HCT116 (cell line): ENCODE data around the gene CCL27. TPM values are rescaled to one million over a fixed set of nuclear protein-coding genes. Genes with fewer than 3 reads are reported as not detected.

Source experiments
- ATAC-seq: fragments of 200-7000 bp; cut with Tn5 transposase; 2 replicates; pipeline ENCODE4 v1.9.1; 2020; ENCODE audit warnings: mild to moderate bottlenecking, moderate library complexity
- BruUV-seq: library from RNA; stranded (reverse); fragments of 400-500 nt; replicated peaks from 2 replicates; lab custom pipeline; 2021; lab: Mats Ljungman, UMichigan
- CTCF ChIA-PET: fragments of 300-600 bp; sonication (Branson Sonifier 250); formaldehyde crosslinking; loops from one replicate; lab custom pipeline; 2021; ENCODE audit warnings: antibody characterized with exemption; lab: Charles Lee
- POLR2A ChIA-PET: fragments of 300-600, 350-600 bp; sonication (Branson Sonifier 250); formaldehyde crosslinking; loops from one replicate; lab custom pipeline; 2021; ENCODE audit warnings: antibody characterized with exemption; lab: Charles Lee
- RAD21 ChIA-PET, 2 experiments: fragments of 300-600 bp; sonication (Branson Sonifier 250); formaldehyde crosslinking; loops; one replicate each; lab custom pipeline; 2023; ENCODE audit warnings: low total read pairs in 2 of 2; ENCODE audit not compliant: uncharacterized antibody in 2 of 2, unreplicated experiment in 2 of 2, low non-redundant PET in 1 of 2; lab: Charles Lee
- DNase-seq: peaks from one replicate; pipeline ENCODE4 v3.0.0-alpha.2; 2010; ENCODE audit warnings: low read depth, low spot score
- H2AFZ ChIP-seq: fragments of 200-600 bp; shearing (Covaris generic), sonication (generic); 2 replicates; pipeline ENCODE4 v1.6.1; 2017; ENCODE audit warnings: low read depth, mixed run types, mixed read lengths, antibody characterized with exemption, low read length; ENCODE audit not compliant: poor library complexity, severe bottlenecking
- H3K27ac ChIP-seq: 2 replicates; pipeline ENCODE4 v1.5.1; 2012; ENCODE audit warnings: low read depth, low read length
- H3K27me3 ChIP-seq: fragments of 200-600 bp; sonication (generic); 2 replicates; pipeline ENCODE4 v1.6.1; 2016; ENCODE audit warnings: mixed run types, low read length, mixed read lengths; ENCODE audit not compliant: insufficient read depth
- H3K36me3 ChIP-seq, 2 experiments: fragments of 200-500 bp in 1 of 2; fragments of 200-600 bp in 1 of 2; sonication (Bioruptor generic) in 1 of 2; sonication (generic) in 1 of 2; 2 replicates each; pipeline versions ENCODE4 v1.5.1 to v1.6.1; 2014 to 2016; ENCODE audit warnings: low read length in 2 of 2, inconsistent platforms in 1 of 2, mixed read lengths in 1 of 2, mixed run types in 1 of 2; ENCODE audit not compliant: insufficient read depth in 2 of 2, control insufficient read depth in 1 of 2
- H3K4me1 ChIP-seq, 2 experiments: fragments of 200-600 bp in 1 of 2; sonication (generic) in 1 of 2; 2 replicates each; pipeline versions ENCODE4 v1.5.1 to v1.6.1; 2012 to 2017; ENCODE audit warnings: low read length in 2 of 2, inconsistent platforms in 1 of 2, mild to moderate bottlenecking in 1 of 2, mixed read lengths in 1 of 2, mixed run types in 1 of 2, moderate library complexity in 1 of 2; ENCODE audit not compliant: insufficient read depth in 2 of 2, control insufficient read depth in 1 of 2
- H3K4me2 ChIP-seq: fragments of 200-600 bp; sonication (generic); 2 replicates; pipeline ENCODE4 v1.6.1; 2017; ENCODE audit warnings: mixed run types, low read length, mixed read lengths
- H3K4me3 ChIP-seq, 2 experiments: fragments of 200-600 bp in 1 of 2; sonication (generic) in 1 of 2; replicated peaks in 1 of 2; 2 replicates each; pipeline ENCODE4 v1.5.1; 2011 to 2016; ENCODE audit warnings: low read length in 2 of 2, control low read depth in 1 of 2, low read depth in 1 of 2, mild to moderate bottlenecking in 1 of 2, mixed read lengths in 1 of 2, mixed run types in 1 of 2
- H3K79me2 ChIP-seq: fragments of 200-600 bp; sonication (generic); 2 replicates; pipeline ENCODE4 v1.6.1; 2017; ENCODE audit warnings: mild to moderate bottlenecking, mixed run types, low read length, moderate library complexity, mixed read lengths; ENCODE audit not compliant: insufficient read depth
- H3K9ac ChIP-seq: fragments of 200-600 bp; sonication (generic); 2 replicates; pipeline ENCODE4 v1.6.1; 2016; ENCODE audit warnings: low read length, mixed read lengths
- H3K9me2 ChIP-seq: fragments of 200-600 bp; sonication (generic), shearing (Covaris generic); 2 replicates; pipeline ENCODE4 v1.6.1; 2017; ENCODE audit warnings: mixed run types, mild to moderate bottlenecking, moderate library complexity; ENCODE audit not compliant: insufficient read depth
- H3K9me3 ChIP-seq, 2 experiments: fragments of 200-500 bp in 1 of 2; fragments of 200-600 bp in 1 of 2; sonication (Bioruptor generic) in 1 of 2; sonication (generic) in 1 of 2; 2 replicates each; pipeline ENCODE4 v1.6.1; 2014 to 2017; ENCODE audit warnings: low read length in 2 of 2, mixed read lengths in 2 of 2, inconsistent platforms in 1 of 2, low read depth in 1 of 2, mild to moderate bottlenecking in 1 of 2, mixed run types in 1 of 2, moderate library complexity in 1 of 2; ENCODE audit not compliant: control insufficient read depth in 1 of 2, insufficient read depth in 1 of 2
- H4K20me1 ChIP-seq: fragments of 200-600 bp; sonication (generic), shearing (Covaris generic); 2 replicates; pipeline ENCODE4 v1.6.1; 2017; ENCODE audit warnings: mixed run types, mild to moderate bottlenecking, moderate library complexity; ENCODE audit not compliant: insufficient read depth
- EGR1 ChIP-seq: IDR thresholded peaks from 2 replicates; pipeline ENCODE4 v1.6.1; 2012; ENCODE audit warnings: low read depth
- ELF1 ChIP-seq: IDR thresholded peaks from 2 replicates; pipeline ENCODE4 v1.6.1; 2012; ENCODE audit warnings: low read depth, borderline replicate concordance
- FOSL1 ChIP-seq: IDR thresholded peaks from 2 replicates; pipeline ENCODE4 v1.6.1; 2012; ENCODE audit warnings: low read depth
- MAX ChIP-seq: IDR thresholded peaks from 2 replicates; pipeline ENCODE4 v1.6.1; 2012
- POLR2A ChIP-seq: IDR thresholded peaks from 2 replicates; pipeline ENCODE4 v1.7.0; 2011; ENCODE audit warnings: borderline replicate concordance; ENCODE audit not compliant: insufficient read depth, insufficient read length; ENCODE audit errors: extremely low read depth
- POLR2AphosphoS5 ChIP-seq: IDR thresholded peaks from 2 replicates; pipeline ENCODE4 v1.6.1; 2011; ENCODE audit warnings: mild to moderate bottlenecking, low read depth, low read length, moderate library complexity
- YY1 ChIP-seq: IDR thresholded peaks from 2 replicates; pipeline ENCODE4 v1.6.1; 2011; ENCODE audit warnings: low read length, low read depth, moderate library complexity, mild to moderate bottlenecking; ENCODE audit not compliant: insufficient replicate concordance; ENCODE audit errors: extremely low read depth
- intact Hi-C: fragments of 100-400 bp; cut with micrococcal nuclease; formaldehyde crosslinking; loops from 2 replicates; pipeline ENCODE4 v1.10.0; 2022
- total RNA-seq: library from RNA; stranded (reverse); gene quantifications from one replicate; pipeline ENCODE4 v1.2.1, GENCODE V29; 2021; ENCODE audit not compliant: unreplicated experiment
- TF ChIP-seq, protein P1 (sequence below), 3 experiments: fragments of 200-600 bp in 1 of 3; sonication (generic) in 1 of 3; IDR thresholded peaks in 2 of 3; conservative IDR thresholded peaks in 1 of 3; 2 replicates each; pipeline ENCODE4 v1.5.1; 2012 to 2017; ENCODE audit warnings: low read depth in 2 of 3, low read length in 2 of 3, antibody characterized with exemption in 1 of 3, borderline replicate concordance in 1 of 3, control low read depth in 1 of 3, mild to moderate bottlenecking in 1 of 3, mixed read lengths in 1 of 3, mixed run types in 1 of 3, moderate library complexity in 1 of 3; ENCODE audit not compliant: insufficient read depth in 1 of 3
- TF ChIP-seq, protein P2 (sequence below): IDR thresholded peaks from 2 replicates; pipeline ENCODE4 v1.6.1; 2011; ENCODE audit warnings: mild to moderate bottlenecking, low read length, moderate library complexity; ENCODE audit not compliant: insufficient replicate concordance; ENCODE audit errors: extremely low read depth

CCL27 gene
- total RNA-seq, 1 experiment from 2014 or later, result 1.0 TPM

- Histone ChIP-seq H3K9me3 (no peaks in the 10 kb centered on the region), H3K27me3 (peaks cover 8% of the 10 kb centered on the region; the same call in 1 of the 2 replicates), H3K9me2 (no peaks in the 10 kb centered on the region), H3K4me1 (peaks cover 6 to 26% of the 10 kb centered on the region in 2 experiments), H3K9ac (0 out of 2 replicates have a peak overlapping the region, but pooled peaks have one; percentile 7), H3K36me3 (no peaks in the 10 kb centered on the region), H2AFZ (peak overlapping the region; percentile 86), H3K4me2 (peak overlapping the region; percentile 75), H4K20me1 (no peaks in the 10 kb centered on the region), H3K27ac (no peak overlapping the region), H3K4me3 (peak overlapping the region; percentile 36 to 49), H3K79me2 (no peaks in the 10 kb centered on the region)
- ChIA-PET RAD21 (no interaction called here), POLR2A (interaction anchor here (1.7 kb wide), 1 partner anchor 10 kb away, joined by 7 read pairs; the partner anchor contains the start of gene SIGMAR1), CTCF (no interaction called here)
- no TSS peak for BruUV-seq
- TF ChIP-seq FOSL1 (no peak), POLR2A (no peak)
- intact Hi-C loops, result no loop called here
- 0 out of 2 replicates have a peak, but pooled peaks have one; percentile 1 for ATAC-seq
- no peak for DNase-seq
Measured at GRCh38 chr9:34627716-34628655, 34.5 kb downstream of the CCL27 start.

- TF ChIP-seq MAX (no peak), YY1 (no peak), POLR2AphosphoS5 (no peak), ELF1 (no peak), EGR1 (no peak)
- TF ChIP-seq, protein P1, sequence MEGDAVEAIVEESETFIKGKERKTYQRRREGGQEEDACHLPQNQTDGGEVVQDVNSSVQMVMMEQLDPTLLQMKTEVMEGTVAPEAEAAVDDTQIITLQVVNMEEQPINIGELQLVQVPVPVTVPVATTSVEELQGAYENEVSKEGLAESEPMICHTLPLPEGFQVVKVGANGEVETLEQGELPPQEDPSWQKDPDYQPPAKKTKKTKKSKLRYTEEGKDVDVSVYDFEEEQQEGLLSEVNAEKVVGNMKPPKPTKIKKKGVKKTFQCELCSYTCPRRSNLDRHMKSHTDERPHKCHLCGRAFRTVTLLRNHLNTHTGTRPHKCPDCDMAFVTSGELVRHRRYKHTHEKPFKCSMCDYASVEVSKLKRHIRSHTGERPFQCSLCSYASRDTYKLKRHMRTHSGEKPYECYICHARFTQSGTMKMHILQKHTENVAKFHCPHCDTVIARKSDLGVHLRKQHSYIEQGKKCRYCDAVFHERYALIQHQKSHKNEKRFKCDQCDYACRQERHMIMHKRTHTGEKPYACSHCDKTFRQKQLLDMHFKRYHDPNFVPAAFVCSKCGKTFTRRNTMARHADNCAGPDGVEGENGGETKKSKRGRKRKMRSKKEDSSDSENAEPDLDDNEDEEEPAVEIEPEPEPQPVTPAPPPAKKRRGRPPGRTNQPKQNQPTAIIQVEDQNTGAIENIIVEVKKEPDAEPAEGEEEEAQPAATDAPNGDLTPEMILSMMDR (IDR thresholded peaks at IDR 0.05 in 2 of 3, conservative IDR thresholded peaks at IDR 0.05 in 1 of 3; ENCODE audit: borderline replicate concordance in 1 of 3, insufficient read depth in 1 of 3, low read depth in 2 of 3, low read length in 2 of 3), result no peak
- TF ChIP-seq, protein P2, sequence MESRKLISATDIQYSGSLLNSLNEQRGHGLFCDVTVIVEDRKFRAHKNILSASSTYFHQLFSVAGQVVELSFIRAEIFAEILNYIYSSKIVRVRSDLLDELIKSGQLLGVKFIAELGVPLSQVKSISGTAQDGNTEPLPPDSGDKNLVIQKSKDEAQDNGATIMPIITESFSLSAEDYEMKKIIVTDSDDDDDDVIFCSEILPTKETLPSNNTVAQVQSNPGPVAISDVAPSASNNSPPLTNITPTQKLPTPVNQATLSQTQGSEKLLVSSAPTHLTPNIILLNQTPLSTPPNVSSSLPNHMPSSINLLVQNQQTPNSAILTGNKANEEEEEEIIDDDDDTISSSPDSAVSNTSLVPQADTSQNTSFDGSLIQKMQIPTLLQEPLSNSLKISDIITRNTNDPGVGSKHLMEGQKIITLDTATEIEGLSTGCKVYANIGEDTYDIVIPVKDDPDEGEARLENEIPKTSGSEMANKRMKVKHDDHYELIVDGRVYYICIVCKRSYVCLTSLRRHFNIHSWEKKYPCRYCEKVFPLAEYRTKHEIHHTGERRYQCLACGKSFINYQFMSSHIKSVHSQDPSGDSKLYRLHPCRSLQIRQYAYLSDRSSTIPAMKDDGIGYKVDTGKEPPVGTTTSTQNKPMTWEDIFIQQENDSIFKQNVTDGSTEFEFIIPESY, result no peak
- no peak for DNase-seq
Measured at GRCh38 chr9:34625186-34625486, 37.3 kb downstream of the CCL27 start.

More at GRCh38 chr9:34625186-34625486, 37.3 kb downstream of the CCL27 start:
- intact Hi-C loops, result no loop called here
- Histone ChIP-seq H3K9ac (no peak overlapping the region), H3K4me3 (no peak overlapping the region), H3K4me1 (peaks cover 6 to 18% of the 10 kb centered on the region in 2 experiments; a peak in 3 of 4 replicates), H3K9me2 (no peaks in the 10 kb centered on the region), H3K27me3 (peaks cover 8% of the 10 kb centered on the region; the same call in 1 of the 2 replicates), H3K79me2 (no peaks in the 10 kb centered on the region), H3K27ac (no peak overlapping the region), H3K4me2 (no peak overlapping the region), H3K36me3 (no peaks in the 10 kb centered on the region), H2AFZ (no peak overlapping the region), H4K20me1 (no peaks in the 10 kb centered on the region), H3K9me3 (no peaks in the 10 kb centered on the region)
- ChIA-PET CTCF (no interaction called here), POLR2A (no interaction called here), RAD21 (no interaction called here)
- no TSS peak for BruUV-seq
- no peak for ATAC-seq
